Stimulated activated CD8-positive, alpha-beta memory T cell treated with anti-CD3 and anti-CD28 coated beads, Interleukin-2, amount 100 ng/mL, for 48 hours (primary cell): ENCODE data around the gene SZT2.
"Not testable (repeated sequence)": the region's sequence is repeated elsewhere in the genome, so short reads cannot be mapped to it uniquely, and the experiment has no call there.

Source experiments
- DNase-seq, 2 donors: peaks; one replicate each; pipeline ENCODE4 v3.0.0-alpha.2; 2020; ENCODE audit warnings: low read depth in 2 of 2

The SZT2 gene

GRCh38 chr1:43363283-43363934, 26.3 kb upstream of the SZT2 start:
- DNase-seq: no peak

GRCh38 chr1:43363935-43364525, 25.7 kb upstream of the SZT2 start:
- DNase-seq: no peak

GRCh38 chr1:43365678-43366077, 24.0 kb upstream of the SZT2 start:
- DNase-seq: no peak

- DNase-seq: no peak
Measured at GRCh38 chr1:43366179-43366578, 23.5 kb upstream of the SZT2 start.

GRCh38 chr1:43366601-43367025, 23.1 kb upstream of the SZT2 start:
- DNase-seq: no peak

GRCh38 chr1:43367026-43367903, 22.4 kb upstream of the SZT2 start:
- DNase-seq: peak; percentile 37 to 52

- peak; percentile 89 to 94 for DNase-seq
Measured at GRCh38 chr1:43367904-43368645, 21.6 kb upstream of the SZT2 start, which contains the start of gene ELOVL1. Gene ELOVL1, minus strand, starts transcription at chr1:43368011. Its CDS starts 2,402 bp downstream, at chr1:43365609.

GRCh38 chr1:43368646-43369020, 21.1 kb upstream of the SZT2 start:
- no peak for DNase-seq

- not testable (repeated sequence) for DNase-seq
Measured at GRCh38 chr1:43369779-43370178, 19.9 kb upstream of the SZT2 start.

GRCh38 chr1:43370564-43370963, 19.1 kb upstream of the SZT2 start:
- DNase-seq: no peak

- no peak for DNase-seq
Measured at GRCh38 chr1:43372172-43372571, 17.5 kb upstream of the SZT2 start.

GRCh38 chr1:43373066-43373940, 16.4 kb upstream of the SZT2 start:
- no peak for DNase-seq

GRCh38 chr1:43376723-43377235, 12.9 kb upstream of the SZT2 start:
- DNase-seq: no peak

GRCh38 chr1:43377831-43378230, 11.9 kb upstream of the SZT2 start:
- DNase-seq: no peak

- DNase-seq: no peak
Measured at GRCh38 chr1:43379476-43379875, 10.2 kb upstream of the SZT2 start.

- no peak for DNase-seq
Measured at GRCh38 chr1:43381612-43382011, 8.1 kb upstream of the SZT2 start.

GRCh38 chr1:43382027-43382779, 7.5 kb upstream of the SZT2 start:
- DNase-seq: no peak

- no peak for DNase-seq
Measured at GRCh38 chr1:43383449-43383848, 6.2 kb upstream of the SZT2 start.

- no peak for DNase-seq
Measured at GRCh38 chr1:43386676-43387075, 3.0 kb upstream of the SZT2 start.

GRCh38 chr1:43387976-43388599, 1.6 kb upstream of the SZT2 start:
- no peak for DNase-seq
